K562 (cell line): ENCODE measurements around the gene ITGA11.

Source experiments
- BCLAF1 ChIP-seq, 2 experiments: fragments of 450-650 bp in 1 of 2; IDR thresholded peaks; 2 replicates each; pipeline ENCODE4 v1.6.1; 2011 to 2017; ENCODE audit warnings: low read depth in 2 of 2, antibody characterized with exemption in 1 of 2, borderline replicate concordance in 1 of 2, low read length in 1 of 2, mild to moderate bottlenecking in 1 of 2, mixed read lengths in 1 of 2; ENCODE audit not compliant: control insufficient read depth in 1 of 2
- BRCA1 ChIP-seq, 2 experiments: fragments of 450-650 bp in 1 of 2; sonication (generic) in 1 of 2; formaldehyde crosslinking in 1 of 2; IDR thresholded peaks; 2 replicates each; pipeline versions ENCODE4 v1.5.0 to v1.6.1; 2017 to 2020; ENCODE audit warnings: mild to moderate bottlenecking in 1 of 2, missing genetic modification reagents in 1 of 2
- BRF1 ChIP-seq: IDR thresholded peaks from 3 replicates; pipeline ENCODE4 v1.6.1; 2011; ENCODE audit warnings: borderline replicate concordance, mild to moderate bottlenecking; ENCODE audit not compliant: insufficient read length; ENCODE audit errors: extremely low read depth
- ELF1 ChIP-seq: fragments of 200-800 bp; sonication (Bioruptor generic); IDR thresholded peaks from 2 replicates; pipeline ENCODE4 v1.6.1; 2016; ENCODE audit warnings: missing genetic modification characterization, missing compliant biosample characterization
- FOXA1 ChIP-seq: fragments of 450-650 bp; IDR thresholded peaks from 2 replicates; pipeline ENCODE4 v1.6.1; 2016; ENCODE audit warnings: mild to moderate bottlenecking, borderline replicate concordance
- FOXJ3 ChIP-seq: sonication (generic); formaldehyde crosslinking; IDR thresholded peaks from 2 replicates; pipeline ENCODE4 v1.4.0; 2020; ENCODE audit warnings: mild to moderate bottlenecking, missing genetic modification reagents
- GABPB1 ChIP-seq: sonication (generic); formaldehyde crosslinking; IDR thresholded peaks from 2 replicates; pipeline ENCODE4 v1.8.0; 2022; ENCODE audit warnings: mild to moderate bottlenecking, missing genetic modification reagents
- NFIC ChIP-seq: fragments of 450-650 bp; IDR thresholded peaks from 2 replicates; pipeline ENCODE4 v1.6.1; 2017; ENCODE audit warnings: mild to moderate bottlenecking, inconsistent platforms
- NR2F6 ChIP-seq: fragments of 450-650 bp; formaldehyde crosslinking; IDR thresholded peaks from 2 replicates; pipeline ENCODE4 v1.4.0; 2020; ENCODE audit warnings: mild to moderate bottlenecking
- POLR2AphosphoS5 ChIP-seq: IDR thresholded peaks from 2 replicates; pipeline ENCODE4 v1.6.1; 2011; ENCODE audit warnings: mild to moderate bottlenecking, low read depth, low read length, moderate library complexity; ENCODE audit not compliant: control insufficient read depth, insufficient read depth
- RNF2 ChIP-seq: sonication (generic); IDR thresholded peaks from 2 replicates; pipeline ENCODE4 v1.6.1; 2016
- SAP30 ChIP-seq: fragments of 200-600 bp; sonication (generic); IDR thresholded peaks from 2 replicates; pipeline ENCODE4 v1.6.1; 2012; ENCODE audit warnings: borderline replicate concordance, low read depth, mild to moderate bottlenecking, moderate library complexity, low read length, control low read depth, inconsistent platforms; ENCODE audit not compliant: insufficient read depth, poor library complexity, severe bottlenecking
- TF ChIP-seq, protein P1 (sequence below): fragments of 450-650 bp; conservative IDR thresholded peaks from 2 replicates; pipeline ENCODE4 v1.6.1; 2016; ENCODE audit warnings: missing genetic modification characterization, low read depth, mild to moderate bottlenecking, missing compliant biosample characterization, moderate library complexity

DNA sequence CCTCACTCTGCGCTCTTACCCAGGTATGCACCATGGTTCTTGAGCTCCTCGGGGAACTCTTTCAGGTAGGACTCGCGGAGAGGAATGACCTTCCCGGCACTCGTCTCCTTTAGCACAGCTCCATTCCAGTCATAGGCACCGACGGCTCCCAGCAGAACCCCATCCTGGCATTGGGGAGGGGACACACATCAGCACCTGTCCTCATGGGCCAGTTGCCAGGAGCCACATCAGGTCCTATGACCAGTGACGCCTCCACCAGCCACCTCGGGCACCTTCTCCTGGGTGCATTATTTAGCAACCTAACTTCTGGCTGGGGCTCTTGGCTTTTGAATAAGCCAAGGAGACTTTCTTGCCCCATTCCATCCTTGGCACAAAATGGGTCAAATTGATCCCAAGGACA is 92.5 kb downstream of the ITGA11 start:
- TF ChIP-seq NR2F6 (CRISPR knock-in tag), result no peak
- TF ChIP-seq BRCA1 (IDR thresholded peaks at IDR 0.05), result no peak
- TF ChIP-seq BRCA1 (CRISPR knock-in tag; IDR thresholded peaks at IDR 0.05), result no peak
- TF ChIP-seq FOXJ3 (CRISPR knock-in tag), result no peak
- TF ChIP-seq FOXA1, result no peak
- TF ChIP-seq BRF1, result no peak
- no peak for TF ChIP-seq GABPB1 (CRISPR knock-in tag)
- TF ChIP-seq POLR2AphosphoS5, result no peak
- TF ChIP-seq NFIC, result no peak
- no peak for TF ChIP-seq SAP30
- no peak for TF ChIP-seq BCLAF1 (IDR thresholded peaks at IDR 0.05; ENCODE audit: borderline replicate concordance in 1 of 2, control insufficient read depth in 1 of 2, low read depth in 2 of 2, low read length in 1 of 2)
- no peak for TF ChIP-seq RNF2
- TF ChIP-seq ELF1 (tag), result no peak
- TF ChIP-seq, protein P1, sequence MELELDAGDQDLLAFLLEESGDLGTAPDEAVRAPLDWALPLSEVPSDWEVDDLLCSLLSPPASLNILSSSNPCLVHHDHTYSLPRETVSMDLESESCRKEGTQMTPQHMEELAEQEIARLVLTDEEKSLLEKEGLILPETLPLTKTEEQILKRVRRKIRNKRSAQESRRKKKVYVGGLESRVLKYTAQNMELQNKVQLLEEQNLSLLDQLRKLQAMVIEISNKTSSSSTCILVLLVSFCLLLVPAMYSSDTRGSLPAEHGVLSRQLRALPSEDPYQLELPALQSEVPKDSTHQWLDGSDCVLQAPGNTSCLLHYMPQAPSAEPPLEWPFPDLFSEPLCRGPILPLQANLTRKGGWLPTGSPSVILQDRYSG (tag), result no peak
